Endothelial cell of umbilical vein (primary cell): ENCODE data around the gene CARD9. TPM values are rescaled to one million over a fixed set of nuclear protein-coding genes. Genes with fewer than 3 reads are reported as not detected.

Experiments
- BruUV-seq: library from RNA; stranded (reverse); fragments of 400-500 nt; replicated peaks from 2 replicates; lab custom pipeline; 2021; lab: Mats Ljungman, UMichigan
- CTCF ChIA-PET: fragments of 300-600, 350-600 bp; sonication (Branson Sonifier 250); formaldehyde crosslinking; loops from one replicate; lab custom pipeline; 2021; ENCODE audit warnings: antibody characterized with exemption, inconsistent platforms; lab: Charles Lee
- POLR2A ChIA-PET: fragments of 300-600, 350-600 bp; sonication (Branson Sonifier 250); formaldehyde crosslinking; loops from one replicate; lab custom pipeline; 2021; ENCODE audit warnings: antibody characterized with exemption, inconsistent platforms; lab: Charles Lee
- DNase-seq: peaks from one replicate; pipeline ENCODE4 v3.0.0-alpha.2; 2011; ENCODE audit warnings: low read depth, low spot score
- FAIRE-seq: peaks from 2 replicates; lab custom pipeline; 2011; peaks lifted over from hg19 to GRCh38; lab: Jason Lieb, UNC
- H2AFZ ChIP-seq: 2 replicates; pipeline ENCODE4 v1.6.0; 2012; ENCODE audit warnings: low read depth, low read length, control low read depth, inconsistent platforms
- H3K27ac ChIP-seq: 2 replicates; pipeline ENCODE4 v1.5.1; 2011; ENCODE audit warnings: low read depth, mild to moderate bottlenecking, control low read depth, low read length, moderate library complexity; ENCODE audit not compliant: insufficient read depth
- H3K27me3 ChIP-seq, 2 experiments: 2 replicates each; pipeline versions ENCODE4 v1.6.0 to v1.6.1; 2011; ENCODE audit warnings: low read length in 2 of 2, mixed read lengths in 1 of 2; ENCODE audit not compliant: control insufficient read depth in 2 of 2, insufficient read depth in 2 of 2
- H3K36me3 ChIP-seq, 2 experiments: 2 replicates in 1 of 2; 3 replicates in 1 of 2; pipeline ENCODE4 v1.5.1; 2011; ENCODE audit warnings: low read length in 2 of 2, mild to moderate bottlenecking in 1 of 2, moderate library complexity in 1 of 2; ENCODE audit not compliant: control insufficient read depth in 2 of 2, insufficient read depth in 2 of 2; ENCODE audit errors: extremely low read depth in 1 of 2
- H3K4me1 ChIP-seq: 3 replicates; pipeline ENCODE4 v1.5.1; 2011; ENCODE audit warnings: mild to moderate bottlenecking, low read length; ENCODE audit not compliant: control insufficient read depth, insufficient read depth; ENCODE audit errors: extremely low read depth
- H3K4me2 ChIP-seq: 2 replicates; pipeline ENCODE4 v1.6.1; 2011; ENCODE audit warnings: low read length, control low read depth, mixed read lengths; ENCODE audit not compliant: insufficient read depth
- H3K4me3 ChIP-seq, 3 experiments: fragments of 200-600 bp in 1 of 3; sonication (generic), shearing (Covaris generic) in 1 of 3; replicated peaks in 1 of 3; 2 replicates each; pipeline ENCODE4 v1.5.1; 2011 to 2016; ENCODE audit warnings: control low read depth in 3 of 3, low read length in 3 of 3, mild to moderate bottlenecking in 2 of 3, inconsistent platforms in 1 of 3, low read depth in 1 of 3, moderate library complexity in 1 of 3; ENCODE audit not compliant: insufficient read depth in 1 of 3
- H3K79me2 ChIP-seq: 2 replicates; pipeline ENCODE4 v1.6.0; 2012; ENCODE audit warnings: low read length, inconsistent platforms; ENCODE audit not compliant: control insufficient read depth, insufficient read depth
- H3K9ac ChIP-seq: replicated peaks from 2 replicates; pipeline ENCODE3; 2011; ENCODE audit warnings: low read length, control low read depth; ENCODE audit not compliant: insufficient read depth; ENCODE audit errors: extremely low read depth
- H3K9me1 ChIP-seq: replicated peaks from 3 replicates; pipeline ENCODE4 v1.6.0; 2011; ENCODE audit warnings: mild to moderate bottlenecking, low read length; ENCODE audit not compliant: control insufficient read depth, insufficient read depth; ENCODE audit errors: extremely low read depth
- H3K9me3 ChIP-seq: replicated peaks from 2 replicates; pipeline ENCODE4 v1.5.1; 2012; ENCODE audit warnings: low read length, inconsistent platforms; ENCODE audit not compliant: control insufficient read depth, insufficient read depth
- H4K20me1 ChIP-seq: replicated peaks from 2 replicates; pipeline ENCODE3; 2011; ENCODE audit warnings: mild to moderate bottlenecking, low read length; ENCODE audit not compliant: control insufficient read depth, insufficient read depth; ENCODE audit errors: extremely low read depth
- EZH2 ChIP-seq: IDR thresholded peaks from 2 replicates; pipeline ENCODE4 v1.6.1; 2012; ENCODE audit warnings: borderline replicate concordance, low read depth, mild to moderate bottlenecking, moderate library complexity, low read length, inconsistent platforms; ENCODE audit not compliant: severe bottlenecking
- FOS ChIP-seq: IDR thresholded peaks from 2 replicates; pipeline ENCODE4 v1.6.1; 2011; ENCODE audit warnings: mild to moderate bottlenecking, low read length, moderate library complexity, borderline replicate concordance; ENCODE audit not compliant: insufficient read depth
- GATA2 ChIP-seq: IDR thresholded peaks from 2 replicates; pipeline ENCODE4 v1.7.0; 2011; ENCODE audit warnings: low read depth, mild to moderate bottlenecking, moderate library complexity, mixed read lengths, low read length; ENCODE audit not compliant: insufficient read length, insufficient read depth
- JUN ChIP-seq: IDR thresholded peaks from 2 replicates; pipeline ENCODE4 v1.6.1; 2011; ENCODE audit warnings: borderline replicate concordance, low read depth; ENCODE audit not compliant: insufficient read length, insufficient read depth
- MYC ChIP-seq: IDR thresholded peaks from one replicate; pipeline ENCODE4 v1.6.1; 2011; ENCODE audit warnings: mild to moderate bottlenecking, low read depth, low read length
- POLR2A ChIP-seq: IDR thresholded peaks from 2 replicates; pipeline ENCODE4 v1.6.1; 2012; ENCODE audit warnings: low read depth, mild to moderate bottlenecking, control low read depth, low read length
- dilution Hi-C: fragments of 300-500 bp; cut with MboI; formaldehyde crosslinking; loops from one replicate; pipeline ENCODE4 v1.15.0; 2019; ENCODE audit warnings: low sequenced_read_pairs; ENCODE audit not compliant: extremely low pct_ligation_motif_present
- intact Hi-C: fragments of 100-400 bp; cut with micrococcal nuclease; formaldehyde crosslinking; loops from one replicate; pipeline ENCODE4 v1.10.0; 2022
- polyA plus RNA-seq, 4 experiments: library from polyadenylated mRNA; depleted of rRNA in 3 of 4; stranded (reverse) in 3 of 4; unstranded in 1 of 4; fragments of >200 nt; gene quantifications; 2 replicates each; pipeline versions ENCODE4 v1.2.1 to v1.2.3, GENCODE V29; 2011 to 2012; ENCODE audit warnings: missing spikeins in 1 of 4
- total RNA-seq: library from RNA; stranded (reverse); gene quantifications from 2 replicates; pipeline ENCODE4 v1.2.3, GENCODE V29; 2021
- TF ChIP-seq, protein P1 (sequence below), 2 donors: IDR thresholded peaks; 1 replicate in 1 of 2; 2 replicates in 1 of 2; pipeline ENCODE4 v1.5.1; 2011; ENCODE audit warnings: low read length in 2 of 2, mild to moderate bottlenecking in 2 of 2, moderate library complexity in 2 of 2, control low read depth in 1 of 2, inconsistent platforms in 1 of 2, low read depth in 1 of 2; ENCODE audit not compliant: insufficient read depth in 1 of 2; ENCODE audit errors: extremely low read depth in 1 of 2
- TF ChIP-seq, protein P2 (sequence below): IDR thresholded peaks from 2 replicates; pipeline ENCODE4 v1.6.1; 2011; ENCODE audit not compliant: insufficient read depth, insufficient read length

Gene CARD9
- total and polyA plus RNA-seq, 2 donors (not counting 3 experiments of a cell fraction or from before 2014, with no cell fraction given): 0.22 to 0.71 TPM

DNA sequence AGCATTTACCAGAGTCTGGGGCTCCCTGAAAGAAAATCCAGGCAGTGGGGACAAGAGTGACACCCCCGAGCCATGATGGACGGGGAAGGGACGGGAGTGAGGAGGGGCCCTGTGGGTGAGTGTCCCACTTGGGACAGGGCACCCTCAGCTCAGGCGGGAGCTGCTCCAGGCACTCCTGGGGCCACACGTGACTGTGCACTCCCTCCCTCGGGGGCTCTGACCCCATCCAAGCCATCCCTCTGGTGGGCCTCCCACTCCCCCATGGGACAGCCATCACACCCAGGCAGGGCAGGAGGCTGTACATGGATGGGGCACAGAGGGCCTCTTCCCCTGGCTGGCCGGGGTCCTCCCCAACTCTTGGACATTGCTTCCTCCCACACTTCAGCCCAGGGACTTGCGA lies 3.0 kb upstream of the CARD9 start:
- no peaks in the 10 kb centered on the region for H3K9me1 ChIP-seq
- no peak overlapping the region for H2AFZ ChIP-seq
- intact Hi-C loops (no loop called here), dilution Hi-C loops (no loop called here)
- POLR2A ChIA-PET: no interaction called here
- CTCF ChIA-PET: interaction anchor here (2.3 kb wide), 1 partner anchor 13 kb away, joined by 10 read pairs; the partner anchor contains the start of gene DNLZ
- no peak for DNase-seq
- no peaks in the 10 kb centered on the region for H3K79me2 ChIP-seq
- H3K4me3 ChIP-seq: no peak overlapping the region
- no peak overlapping the region for H3K27ac ChIP-seq
- FAIRE-seq: no peak
- H3K9me3 ChIP-seq: no peaks in the 10 kb centered on the region
- peaks cover 4 to 23% of the 10 kb centered on the region in 2 experiments for H3K36me3 ChIP-seq
- H3K27me3 ChIP-seq: no peaks in the 10 kb centered on the region
- H3K4me2 ChIP-seq: no peak overlapping the region
- H4K20me1 ChIP-seq: no peaks in the 10 kb centered on the region
- TF ChIP-seq, protein P1, sequence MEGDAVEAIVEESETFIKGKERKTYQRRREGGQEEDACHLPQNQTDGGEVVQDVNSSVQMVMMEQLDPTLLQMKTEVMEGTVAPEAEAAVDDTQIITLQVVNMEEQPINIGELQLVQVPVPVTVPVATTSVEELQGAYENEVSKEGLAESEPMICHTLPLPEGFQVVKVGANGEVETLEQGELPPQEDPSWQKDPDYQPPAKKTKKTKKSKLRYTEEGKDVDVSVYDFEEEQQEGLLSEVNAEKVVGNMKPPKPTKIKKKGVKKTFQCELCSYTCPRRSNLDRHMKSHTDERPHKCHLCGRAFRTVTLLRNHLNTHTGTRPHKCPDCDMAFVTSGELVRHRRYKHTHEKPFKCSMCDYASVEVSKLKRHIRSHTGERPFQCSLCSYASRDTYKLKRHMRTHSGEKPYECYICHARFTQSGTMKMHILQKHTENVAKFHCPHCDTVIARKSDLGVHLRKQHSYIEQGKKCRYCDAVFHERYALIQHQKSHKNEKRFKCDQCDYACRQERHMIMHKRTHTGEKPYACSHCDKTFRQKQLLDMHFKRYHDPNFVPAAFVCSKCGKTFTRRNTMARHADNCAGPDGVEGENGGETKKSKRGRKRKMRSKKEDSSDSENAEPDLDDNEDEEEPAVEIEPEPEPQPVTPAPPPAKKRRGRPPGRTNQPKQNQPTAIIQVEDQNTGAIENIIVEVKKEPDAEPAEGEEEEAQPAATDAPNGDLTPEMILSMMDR (IDR thresholded peaks at IDR 0.05; ENCODE audit: extremely low read depth in 1 of 2, insufficient read depth in 1 of 2, low read depth in 1 of 2, low read length in 2 of 2): no peak
- no peak for TF ChIP-seq FOS
- TF ChIP-seq POLR2A: no peak
- TF ChIP-seq, protein P2, sequence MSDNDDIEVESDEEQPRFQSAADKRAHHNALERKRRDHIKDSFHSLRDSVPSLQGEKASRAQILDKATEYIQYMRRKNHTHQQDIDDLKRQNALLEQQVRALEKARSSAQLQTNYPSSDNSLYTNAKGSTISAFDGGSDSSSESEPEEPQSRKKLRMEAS: no peak
- no peak for TF ChIP-seq GATA2
- no peak for TF ChIP-seq EZH2
- no peak for TF ChIP-seq MYC
- no peak for TF ChIP-seq JUN
- H3K4me1 ChIP-seq: no peaks in the 10 kb centered on the region
- no TSS peak for BruUV-seq
- H3K9ac ChIP-seq: no peak overlapping the region
